Activated CD8-positive, alpha-beta memory T cell treated with anti-CD3 and anti-CD28 coated beads, Interleukin-2, amount 50 U/mL, for 4 hours (primary cell): ENCODE results near the gene PSMF1.
"Not testable (repeated sequence)": the region's sequence is repeated elsewhere in the genome, so short reads cannot be mapped to it uniquely, and the experiment has no call there.

ENCODE experiments used
- DNase-seq: peaks from one replicate; pipeline ENCODE4 v3.0.0-alpha.2; 2020

Gene PSMF1

DNA sequence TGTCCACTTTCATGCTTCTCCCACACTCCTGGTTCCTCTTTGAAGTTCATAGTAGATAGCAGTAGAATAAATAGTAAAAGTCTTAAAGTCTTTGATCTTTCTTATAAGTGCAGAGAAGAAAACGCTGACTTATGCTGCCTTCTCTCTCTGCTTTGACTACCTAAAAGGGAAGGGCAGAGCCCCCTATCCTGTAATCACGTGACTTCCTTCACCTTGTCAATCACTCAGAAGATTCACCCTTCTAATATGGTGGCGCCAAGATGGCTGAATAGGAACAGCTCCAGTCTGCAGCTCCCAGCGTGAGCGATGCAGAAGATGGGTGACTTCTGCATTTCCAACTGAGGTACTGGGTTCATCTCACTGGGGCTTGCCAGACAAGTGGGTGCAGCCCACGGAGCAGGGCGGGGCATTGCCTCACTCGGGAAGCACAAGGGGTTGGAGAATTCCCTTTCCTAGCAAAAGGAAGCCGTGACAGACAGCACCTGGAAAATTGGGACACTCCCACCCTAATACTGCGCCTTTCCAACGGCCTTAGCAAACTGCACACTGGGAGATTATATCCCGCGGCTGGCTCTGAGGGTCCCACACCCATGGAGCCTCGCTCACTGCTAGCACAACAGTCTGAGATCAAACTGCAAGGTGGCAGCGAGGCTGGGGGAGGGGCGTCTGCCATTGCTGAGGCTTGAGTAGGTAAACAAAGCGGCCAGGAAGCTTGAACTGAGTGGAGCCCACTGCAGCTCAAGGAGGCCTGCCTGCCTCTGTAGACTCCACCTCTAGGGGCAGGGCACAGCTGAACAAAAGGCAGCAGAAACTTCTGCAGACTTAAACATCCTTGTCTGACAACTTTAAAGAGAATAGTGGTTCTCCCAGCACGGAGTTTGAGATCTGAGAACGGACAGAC lies 98.4 kb downstream of the PSMF1 start:
- DNase-seq: not testable (repeated sequence)
